ENCODE data around the gene CMTR1. TPM values are rescaled to one million over a fixed set of nuclear protein-coding genes. Genes with fewer than 3 reads are reported as not detected.

Gene CMTR1
- total and polyA plus RNA-seq, 2 of the 13 experiments (the other 11 are each of a cell fraction or from before 2014, with no cell fraction given) = 19.7 to 55.2 TPM

DNA sequence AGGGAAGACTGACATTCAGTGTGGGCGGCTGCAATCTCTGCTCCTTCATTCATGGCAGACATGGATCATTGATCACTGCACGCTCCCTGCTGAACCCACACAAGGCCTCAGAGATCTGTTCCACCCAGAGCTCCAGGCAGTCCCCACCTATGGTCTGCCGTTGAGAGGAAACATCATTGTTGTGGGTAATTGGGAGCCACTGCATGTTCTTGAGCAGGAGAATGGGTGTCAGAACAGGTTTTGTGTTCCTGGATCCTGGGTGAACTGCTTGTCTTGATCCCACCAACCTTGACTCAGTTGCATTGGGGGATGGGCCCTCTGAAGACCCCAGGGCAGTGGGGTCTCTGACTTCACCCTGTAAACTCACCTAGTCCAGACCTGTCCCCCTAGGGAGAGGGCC is 89.8 kb downstream of the CMTR1 start (continued):
- no peak for TF ChIP-seq EED (CRISPR knock-in tag; IDR thresholded peaks at IDR 0.05)
- TF ChIP-seq ZNF83 (CRISPR knock-in tag; IDR thresholded peaks at IDR 0.05; ENCODE audit: borderline replicate concordance) = no peak
- TF ChIP-seq ZNF816 (CRISPR knock-in tag; IDR thresholded peaks at IDR 0.05; ENCODE audit: borderline replicate concordance) = no peak
- no peak for TF ChIP-seq MEIS2 (CRISPR knock-in tag; IDR thresholded peaks at IDR 0.05)
- TF ChIP-seq ZNF746 (CRISPR knock-in tag; IDR thresholded peaks at IDR 0.05) = no peak
- no peak for TF ChIP-seq TCF12 (IDR thresholded peaks at IDR 0.05)
- TF ChIP-seq TCF12 (CRISPR knock-in tag; IDR thresholded peaks at IDR 0.05) = no peak
- no peak for TF ChIP-seq FIP1L1 (IDR thresholded peaks at IDR 0.05; ENCODE audit: borderline replicate concordance, insufficient read depth, low read depth, low read length)
- no peak for TF ChIP-seq ZSCAN12 (CRISPR knock-in tag; IDR thresholded peaks at IDR 0.05)
- TF ChIP-seq ZNF12 (CRISPR knock-in tag; IDR thresholded peaks at IDR 0.05) = no peak
- no peak for TF ChIP-seq ZNF558 (CRISPR knock-in tag; IDR thresholded peaks at IDR 0.05; ENCODE audit: borderline replicate concordance)
- no peak for TF ChIP-seq LCORL (IDR thresholded peaks at IDR 0.05)
- TF ChIP-seq LCORL (CRISPR knock-in tag; IDR thresholded peaks at IDR 0.05) = no peak

DNA sequence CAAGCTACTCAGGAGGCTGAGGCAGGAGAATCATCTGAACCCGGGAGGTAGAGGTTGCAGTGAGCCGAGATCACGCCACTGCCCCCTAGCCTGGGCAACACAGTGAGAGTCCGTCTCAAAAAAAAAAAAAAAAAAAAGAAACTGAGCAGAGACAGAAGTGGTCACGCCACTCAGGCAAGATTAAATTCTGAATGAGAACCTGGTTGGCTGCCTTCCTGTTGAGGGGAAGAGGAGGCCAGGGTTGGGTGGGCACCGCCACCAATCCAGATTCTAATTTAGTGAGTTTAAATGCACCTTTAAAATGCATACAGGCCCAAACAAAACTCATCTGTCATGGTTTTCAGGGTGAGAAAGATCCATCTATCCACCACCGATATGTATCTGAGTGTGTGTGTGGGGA is 90.4 kb downstream of the CMTR1 start:
- FAIRE-seq = no peak
- POLR2A ChIA-PET = no interaction called here

More for the DNA sequence above, 90.4 kb downstream of the CMTR1 start:
- no peaks in the 10 kb centered on the region for H3K79me2 ChIP-seq (ENCODE audit: insufficient read depth, low read length)
- H3K27me3 ChIP-seq (ENCODE audit: control insufficient read depth in 1 of 2, insufficient read depth in 2 of 2, low read length in 2 of 2) = 0 out of 5 replicates have a peak, but pooled peaks cover 0 to 4% of the 10 kb centered on the region in 2 experiments
- no peak overlapping the region for H3K9ac ChIP-seq (ENCODE audit: insufficient read depth, low read depth, low read length)
- no peak overlapping the region for H3K4me3 ChIP-seq (replicated peaks in 1 of 3; ENCODE audit: insufficient read depth in 1 of 3, low read depth in 2 of 3, low read length in 3 of 3)
- no peaks in the 10 kb centered on the region for H3K36me3 ChIP-seq (replicated peaks in 1 of 2; ENCODE audit: control insufficient read depth in 1 of 2, insufficient read depth in 2 of 2, low read length in 2 of 2)
- no peak overlapping the region for H3K27ac ChIP-seq (ENCODE audit: extremely low read length, insufficient read depth, low read length)
- ATAC-seq (no peak), DNase-seq (ENCODE audit: low spot score) (no peak)
- H3K4me1 ChIP-seq (ENCODE audit: insufficient read depth, low read length) = no peaks in the 10 kb centered on the region
- no TSS peak for BruUV-seq (replicated peaks)
- intact Hi-C loops (cut with micrococcal nuclease; ENCODE audit: unreplicated experiment) (no loop called here), in situ Hi-C loops (cut with HindIII; ENCODE audit: extremely low pct_ligation_motif_present, low pct_unique_long_range_greater_than_20kb) (no loop called here)
- no peak overlapping the region for H3K4me2 ChIP-seq (ENCODE audit: low read depth, low read length)
- H3K9me3 ChIP-seq (ENCODE audit: low read length) = no peaks in the 10 kb centered on the region
- no peaks in the 10 kb centered on the region for H4K20me1 ChIP-seq (ENCODE audit: insufficient read depth, low read length)
- TF ChIP-seq, protein P1, sequence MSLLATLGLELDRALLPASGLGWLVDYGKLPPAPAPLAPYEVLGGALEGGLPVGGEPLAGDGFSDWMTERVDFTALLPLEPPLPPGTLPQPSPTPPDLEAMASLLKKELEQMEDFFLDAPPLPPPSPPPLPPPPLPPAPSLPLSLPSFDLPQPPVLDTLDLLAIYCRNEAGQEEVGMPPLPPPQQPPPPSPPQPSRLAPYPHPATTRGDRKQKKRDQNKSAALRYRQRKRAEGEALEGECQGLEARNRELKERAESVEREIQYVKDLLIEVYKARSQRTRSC (CRISPR knock-in tag; IDR thresholded peaks at IDR 0.05; ENCODE audit: low read depth) = no peak
- TF ChIP-seq ZNF781 (CRISPR knock-in tag; IDR thresholded peaks at IDR 0.05; ENCODE audit: borderline replicate concordance, not compliant biosample characterization) (no peak), CREM (IDR thresholded peaks at IDR 0.05) (no peak), CREM (CRISPR knock-in tag; IDR thresholded peaks at IDR 0.05) (no peak)
- TF ChIP-seq, protein P2, sequence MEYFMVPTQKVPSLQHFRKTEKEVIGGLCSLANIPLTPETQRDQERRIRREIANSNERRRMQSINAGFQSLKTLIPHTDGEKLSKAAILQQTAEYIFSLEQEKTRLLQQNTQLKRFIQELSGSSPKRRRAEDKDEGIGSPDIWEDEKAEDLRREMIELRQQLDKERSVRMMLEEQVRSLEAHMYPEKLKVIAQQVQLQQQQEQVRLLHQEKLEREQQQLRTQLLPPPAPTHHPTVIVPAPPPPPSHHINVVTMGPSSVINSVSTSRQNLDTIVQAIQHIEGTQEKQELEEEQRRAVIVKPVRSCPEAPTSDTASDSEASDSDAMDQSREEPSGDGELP (IDR thresholded peaks at IDR 0.05; ENCODE audit: borderline replicate concordance, low read depth) = no peak
- WGBS (ENCODE audit: low lambda C conversion rate) = 34% methylated on average over 7 of the region's 7 CpGs
- H2AFZ ChIP-seq (ENCODE audit: low read length) = no peak overlapping the region
- CTCF ChIA-PET (ENCODE audit: low intra/inter-chr PET ratio, low total read pairs) = no interaction called here

Measured in HepG2 (cell line).